CD4-positive, alpha-beta T cell treated with Interleukin-12 subunit alpha and Interleukin-12 subunit beta, for 1 hour (primary cell): ENCODE data around the gene ZBTB7C.

ENCODE experiments used
- DNase-seq: peaks from one replicate; pipeline ENCODE4 v3.0.0-alpha.2; 2020

ZBTB7C gene

DNA sequence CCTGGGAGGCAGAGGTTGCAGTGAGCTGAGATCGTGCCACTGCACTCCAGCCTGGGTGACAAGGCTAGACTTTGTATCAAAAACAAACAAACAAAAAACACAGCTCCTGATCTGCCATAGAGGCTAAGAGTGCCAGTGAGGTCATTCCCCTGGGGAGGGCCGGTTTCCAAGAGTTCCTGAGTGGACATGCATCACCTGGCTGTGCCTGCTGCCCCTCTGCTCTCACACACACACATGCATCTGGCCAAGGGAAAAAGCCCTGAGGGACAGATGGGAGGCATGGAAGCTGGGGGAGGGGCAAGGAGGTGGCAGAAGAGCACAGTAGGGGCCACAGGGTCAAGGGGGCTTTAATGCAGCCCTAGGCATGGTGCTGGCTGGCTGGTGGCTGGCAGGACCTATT lies 60.4 kb downstream of the ZBTB7C start:
- no peak for DNase-seq

GRCh38 chr18:48347756-48348326 lies 61.3 kb downstream of the ZBTB7C start:
- no peak for DNase-seq

DNA sequence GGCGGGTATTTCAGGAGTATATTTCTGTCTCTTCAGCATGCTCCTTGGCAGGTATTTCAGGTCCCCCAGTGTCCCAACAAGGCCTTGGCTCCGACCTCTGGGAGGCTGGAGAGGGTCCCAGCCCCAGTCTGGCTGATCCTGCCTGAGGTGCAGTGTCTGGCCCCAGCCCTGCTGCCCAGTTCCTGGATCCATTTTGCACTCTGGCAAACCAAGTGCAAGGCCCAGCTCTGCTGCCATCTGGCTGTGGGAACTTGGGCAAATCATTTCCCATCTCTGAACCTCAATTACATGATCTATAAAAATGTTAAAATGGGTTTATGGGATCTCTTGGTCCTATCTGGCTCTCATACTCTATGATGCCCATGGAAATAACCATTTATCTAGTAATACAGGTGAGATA lies 63.6 kb downstream of the ZBTB7C start:
- DNase-seq = no peak

- DNase-seq = no peak
Measured at GRCh38 chr18:48342581-48342980, 66.6 kb downstream of the ZBTB7C start.

DNA sequence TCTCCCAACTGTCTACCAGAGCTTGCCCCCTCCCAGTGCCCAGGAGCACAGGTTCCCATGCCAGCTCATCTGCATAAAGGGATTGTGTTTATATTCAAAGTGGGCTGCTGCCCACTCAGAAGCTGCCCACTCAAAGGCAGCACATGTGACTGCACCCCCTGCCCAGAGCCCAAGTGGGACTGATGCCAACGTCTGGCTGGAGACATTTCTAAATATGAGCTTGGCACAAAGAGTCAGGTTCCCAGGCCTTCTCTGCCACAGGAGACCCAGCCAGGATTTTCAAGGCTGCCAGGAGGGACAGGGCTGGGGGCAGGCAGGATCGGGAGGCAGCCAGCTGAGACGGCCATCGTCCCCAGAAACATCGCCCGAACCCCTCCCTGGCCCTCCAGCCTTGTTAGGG lies 67.1 kb downstream of the ZBTB7C start:
- DNase-seq = no peak

DNA sequence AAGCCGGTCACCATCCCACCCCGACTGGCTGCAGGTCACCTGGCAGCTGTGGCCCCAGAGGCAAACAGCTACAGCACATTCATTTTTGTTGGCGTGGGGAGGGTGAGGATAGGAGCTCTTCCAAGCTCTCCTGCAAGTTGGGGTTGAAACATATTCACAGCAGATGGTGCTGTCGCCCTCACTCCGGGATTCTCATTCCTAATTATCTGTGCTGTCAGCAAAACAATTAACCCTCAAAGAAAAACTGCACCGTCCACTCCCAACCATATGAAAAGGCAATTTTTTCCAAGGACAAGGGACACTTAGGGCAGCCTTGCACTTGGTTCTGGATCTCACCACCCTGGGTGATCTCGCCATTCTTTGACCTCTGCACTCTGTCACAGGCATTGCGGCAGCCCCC lies 68.6 kb downstream of the ZBTB7C start:
- no peak for DNase-seq

- no peak for DNase-seq
Measured at GRCh38 chr18:48339692-48340091, 69.5 kb downstream of the ZBTB7C start.

- no peak for DNase-seq
Measured at GRCh38 chr18:48338915-48339314, 70.3 kb downstream of the ZBTB7C start.

- DNase-seq = no peak
Measured at GRCh38 chr18:48337053-48337452, 72.1 kb downstream of the ZBTB7C start.

DNA sequence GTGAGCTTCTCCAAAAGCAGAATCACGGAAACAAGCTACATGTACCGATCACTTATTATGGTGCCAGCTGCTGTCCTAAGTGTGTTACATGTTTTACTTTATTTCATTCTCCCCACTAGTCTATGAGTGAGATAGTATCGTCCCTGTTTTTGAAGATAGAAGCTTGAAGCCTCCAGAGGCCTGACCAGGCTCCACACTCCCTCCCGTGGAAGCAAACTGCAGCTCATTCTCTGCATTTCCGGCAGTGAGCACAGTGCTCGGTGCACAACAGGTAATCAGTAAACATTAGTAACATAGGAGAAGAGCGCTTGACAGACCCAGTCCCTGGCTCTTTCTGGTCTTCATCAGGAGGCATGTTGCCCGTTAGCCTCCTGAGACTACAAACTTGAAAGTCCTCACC lies 72.9 kb downstream of the ZBTB7C start:
- no peak for DNase-seq

GRCh38 chr18:48335829-48336228 lies 73.4 kb downstream of the ZBTB7C start:
- DNase-seq = no peak

DNA sequence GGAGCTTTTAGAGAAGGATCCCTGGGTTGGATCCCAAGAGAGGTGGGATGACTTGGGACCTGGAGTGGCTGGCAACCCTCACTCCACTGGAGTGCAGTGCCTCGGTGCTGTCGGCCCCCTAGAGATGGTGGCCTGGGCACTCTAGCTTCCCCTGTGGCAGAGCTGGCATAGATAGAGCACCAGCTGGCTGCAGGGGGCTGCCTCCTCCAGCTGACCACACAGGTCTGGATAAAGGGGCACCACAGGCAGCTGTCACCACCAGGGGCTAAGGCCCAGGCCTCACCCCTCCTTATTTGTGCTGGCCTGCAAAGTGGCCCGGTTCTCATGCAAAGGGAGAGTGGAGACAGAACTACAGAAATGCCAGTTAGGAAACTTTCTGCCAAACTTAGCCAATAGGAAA lies 74.3 kb downstream of the ZBTB7C start:
- DNase-seq = no peak

DNA sequence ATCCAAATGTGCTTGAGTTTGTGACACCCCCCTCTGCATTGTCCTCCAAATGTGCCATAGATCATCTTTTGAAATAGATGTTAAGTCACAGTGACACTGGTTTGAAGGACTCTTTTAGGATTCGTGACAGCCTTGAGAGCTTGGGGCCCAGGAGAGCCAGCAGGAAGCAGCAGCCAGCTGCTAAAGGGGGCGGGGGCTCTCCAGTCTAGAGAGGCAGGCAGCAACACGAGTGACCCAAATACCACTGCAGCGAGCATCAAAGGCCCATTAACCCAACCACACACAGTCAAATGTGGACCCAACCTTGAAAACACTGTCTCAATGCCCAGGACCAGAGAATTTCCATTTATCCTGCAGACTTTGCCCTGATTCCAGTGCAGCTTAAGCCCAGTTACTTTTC lies 75.6 kb downstream of the ZBTB7C start:
- DNase-seq = no peak

DNA sequence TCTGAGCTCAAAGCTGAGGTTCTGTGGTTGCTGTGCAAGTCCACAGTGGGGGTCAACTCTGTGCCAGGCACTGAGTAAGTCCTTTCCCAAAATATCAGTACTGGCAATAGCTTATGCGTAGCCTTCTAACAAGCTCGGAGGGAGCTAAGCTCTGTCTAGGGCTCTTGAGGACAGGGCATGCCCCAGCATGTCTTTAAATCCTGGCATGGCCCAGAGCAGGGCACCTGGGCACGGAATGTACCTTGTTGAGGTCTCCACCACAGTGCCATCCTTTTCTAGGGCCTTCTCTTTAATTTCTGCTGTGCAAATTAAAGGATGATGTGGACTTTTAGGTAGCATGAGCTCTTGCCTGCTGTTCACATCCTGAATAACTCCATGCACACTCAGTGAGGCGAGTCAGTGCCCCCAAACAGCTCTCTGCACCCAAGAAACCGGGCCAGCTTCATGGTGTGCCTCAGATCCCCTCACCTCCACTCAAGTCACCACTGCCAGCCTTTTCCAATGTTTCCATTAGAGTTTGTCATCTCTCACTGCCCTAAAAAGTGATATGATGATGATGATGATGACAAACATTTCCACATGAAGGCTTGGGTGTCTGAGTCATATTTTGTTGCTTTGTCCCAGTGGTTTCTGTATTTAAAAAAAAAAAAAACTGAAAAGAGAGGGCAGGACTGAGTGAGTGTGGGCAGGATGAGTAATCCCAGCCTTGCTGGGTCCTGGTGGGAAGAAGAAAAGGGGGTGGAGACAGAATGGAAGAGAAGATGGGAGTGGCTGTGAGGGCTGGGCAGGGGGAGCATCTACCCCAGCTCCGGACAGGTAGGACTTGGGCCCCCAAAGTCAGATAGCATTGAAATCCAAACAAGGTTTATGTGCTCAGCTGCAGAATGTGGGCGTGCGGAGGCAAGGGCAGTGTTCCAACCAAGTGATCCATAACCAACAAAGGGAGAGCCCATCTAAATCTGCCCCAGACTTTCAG lies 78.9 kb downstream of the ZBTB7C start:
- DNase-seq = no peak

DNA sequence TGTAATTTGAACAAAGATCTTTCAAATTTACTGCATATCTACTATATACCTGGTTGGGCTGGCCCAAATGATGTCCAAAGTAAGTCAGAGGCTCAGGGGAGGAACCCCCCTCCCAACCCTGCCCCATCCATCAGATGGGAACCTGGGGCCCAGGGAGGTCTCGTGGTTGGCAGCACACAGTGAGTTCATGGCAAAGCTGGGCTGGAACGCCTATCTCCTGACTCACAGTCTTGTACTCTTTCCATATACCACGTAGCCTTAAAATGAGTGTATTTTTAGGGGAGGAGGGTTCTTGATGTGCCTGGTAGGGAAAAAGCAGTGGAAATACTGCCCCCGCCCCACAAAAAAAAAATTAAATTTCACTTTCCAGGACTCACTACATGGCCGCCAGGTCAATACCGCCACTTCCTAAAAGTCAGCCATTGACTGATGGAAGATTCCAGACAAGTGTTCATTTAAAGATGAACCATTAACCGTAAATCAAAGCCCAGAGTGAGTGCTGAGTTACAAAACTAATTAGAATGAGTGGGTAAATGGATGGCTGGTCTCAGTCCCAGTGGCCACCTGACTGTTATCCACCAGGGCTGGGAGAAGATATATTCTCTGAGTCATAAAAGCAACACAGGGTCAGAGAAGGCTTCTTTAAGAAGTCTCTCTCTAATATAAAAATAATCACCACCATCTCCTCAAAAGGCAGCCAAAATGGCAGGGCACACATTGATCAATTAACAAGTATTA lies 80.5 kb downstream of the ZBTB7C start:
- no peak for DNase-seq

- DNase-seq = no peak
Measured at GRCh38 chr18:48326901-48327675, 82.1 kb downstream of the ZBTB7C start.

DNA sequence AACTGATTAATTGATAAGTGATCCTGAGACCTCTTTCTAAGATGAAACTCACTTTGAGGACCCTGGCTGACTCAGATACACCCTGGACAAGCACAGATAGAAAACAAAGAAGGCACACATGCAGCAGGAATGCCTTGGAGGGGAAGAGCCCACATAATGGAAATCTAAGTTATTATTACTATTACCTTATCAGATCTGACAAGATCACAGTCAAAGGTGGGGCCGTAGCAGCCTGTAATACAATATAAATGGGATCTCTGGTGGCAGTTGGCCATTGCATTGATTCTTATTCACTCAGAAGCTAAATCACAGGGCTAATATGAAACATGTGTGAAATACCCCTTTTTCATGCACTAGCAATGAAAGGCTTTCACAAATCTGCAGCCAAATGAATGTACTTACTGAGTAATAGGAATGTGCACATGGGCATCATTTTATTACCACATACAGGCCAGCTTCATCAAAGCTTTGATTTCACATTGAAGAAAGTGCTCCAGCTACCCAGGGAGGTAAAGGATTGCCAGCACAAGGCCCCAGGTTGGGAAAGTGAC lies 84.0 kb downstream of the ZBTB7C start:
- DNase-seq = no peak

- DNase-seq = no peak
Measured at GRCh38 chr18:48324651-48325050, 84.5 kb downstream of the ZBTB7C start.

DNA sequence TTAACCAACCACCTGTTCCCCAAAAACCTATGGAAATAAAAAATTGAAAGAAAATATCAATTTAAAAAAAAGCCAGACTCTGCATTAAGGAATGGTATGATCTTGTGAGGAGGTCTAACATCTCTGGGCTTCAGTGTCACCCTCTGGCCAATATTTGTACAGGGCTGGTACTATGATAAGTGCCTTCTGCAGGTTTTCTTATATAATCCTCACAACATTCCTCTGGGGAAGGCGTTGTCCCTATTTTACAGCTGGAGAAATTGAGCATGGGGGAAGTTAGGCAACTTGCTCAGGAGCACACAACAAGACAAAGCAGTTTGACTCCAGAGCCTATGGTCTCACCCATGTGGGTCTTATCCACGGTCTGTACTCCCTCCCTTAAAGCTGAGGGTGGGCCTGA lies 86.0 kb downstream of the ZBTB7C start:
- DNase-seq = no peak

DNA sequence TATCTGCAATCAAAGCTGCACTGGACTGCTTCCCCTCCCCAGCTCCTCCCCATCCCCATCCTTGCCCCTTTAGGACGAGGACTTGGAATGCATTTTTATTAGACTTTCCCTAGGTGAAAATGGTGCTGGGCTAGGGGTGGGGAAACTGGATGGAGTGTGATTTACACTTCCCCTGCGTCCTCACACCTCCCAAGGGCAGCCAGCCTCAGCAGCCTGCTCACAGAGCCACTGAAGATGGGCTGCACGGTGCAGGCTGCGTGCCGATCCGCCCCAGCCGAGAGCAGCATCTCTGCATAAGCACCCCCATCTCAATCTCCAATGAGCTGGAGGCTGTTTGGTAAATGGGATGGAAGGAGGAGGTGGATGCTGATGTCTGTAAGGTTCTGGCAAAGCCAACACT lies 87.6 kb downstream of the ZBTB7C start:
- DNase-seq = no peak

GRCh38 chr18:48321121-48321520 lies 88.1 kb downstream of the ZBTB7C start:
- no peak for DNase-seq

GRCh38 chr18:48320639-48320945 lies 88.6 kb downstream of the ZBTB7C start:
- DNase-seq = no peak
